HG03520 (cell line): ENCODE data around the gene THOC7.
A peak's percentile ranks its signal among the peaks of the same experiment; 100 is the strongest.

Experiments used
- ATAC-seq: cut with Tn5 transposase; IDR thresholded peaks from one replicate; pipeline ENCODE4 v1.9.1; 2021; ENCODE audit warnings: mild to moderate bottlenecking, moderate library complexity; ENCODE audit not compliant: unreplicated experiment

Gene THOC7

GRCh38 chr3:63863150-63864007 lies at the start of gene THOC7, which contains the start of gene ATXN7:
Gene THOC7 (minus strand): TSS chr3:63863805. CDS start chr3:63863790, 15 bp downstream.
Gene ATXN7 (plus strand): TSS chr3:63863867. CDS start chr3:63912599, 48,732 bp downstream.
- peak; percentile 65 for ATAC-seq

- no peak for ATAC-seq
These were observed 49.4 kb upstream of the THOC7 start for GRCh38 chr3:63912768-63913588.

GRCh38 chr3:63911873-63912767 lies 48.5 kb upstream of the THOC7 start, which contains the start of gene SCAANT1:
Gene SCAANT1 (minus strand): TSS chr3:63912383.
- ATAC-seq = peak; percentile 69

GRCh38 chr3:63911509-63911872 lies 47.9 kb upstream of the THOC7 start:
- ATAC-seq = peak; percentile 18

- ATAC-seq = no peak
These were observed 47.3 kb upstream of the THOC7 start for GRCh38 chr3:63910891-63911290.

- no peak for ATAC-seq
These were observed 46.4 kb upstream of the THOC7 start for GRCh38 chr3:63910001-63910400.

GRCh38 chr3:63909431-63909830 lies 45.8 kb upstream of the THOC7 start:
- ATAC-seq = no peak

- no peak for ATAC-seq
These were observed 45.2 kb upstream of the THOC7 start for GRCh38 chr3:63908776-63909175.

GRCh38 chr3:63908081-63908736 lies 44.6 kb upstream of the THOC7 start:
- no peak for ATAC-seq

- no peak for ATAC-seq
These were observed 42.4 kb upstream of the THOC7 start for GRCh38 chr3:63905731-63906620.

- no peak for ATAC-seq
These were observed 36.9 kb upstream of the THOC7 start for GRCh38 chr3:63900459-63900858.

- ATAC-seq = no peak
These were observed 36.4 kb upstream of the THOC7 start for GRCh38 chr3:63900010-63900409.

- peak; percentile 61 for ATAC-seq
These were observed 32.9 kb upstream of the THOC7 start for GRCh38 chr3:63896332-63897030.

- ATAC-seq = no peak
These were observed 32.0 kb upstream of the THOC7 start for GRCh38 chr3:63895422-63896189.

- ATAC-seq = no peak
These were observed 29.3 kb upstream of the THOC7 start for GRCh38 chr3:63892773-63893352.

GRCh38 chr3:63891518-63891917 lies 27.9 kb upstream of the THOC7 start:
- no peak for ATAC-seq

GRCh38 chr3:63886858-63887257 lies 23.3 kb upstream of the THOC7 start:
- ATAC-seq = no peak
